NCI-H2227 treated with DMSO at 0.1 percent for 48 hours (cell line): ENCODE measurements around the gene PTCH2.
"Not testable (repeated sequence)": the region's sequence is repeated elsewhere in the genome, so short reads cannot be mapped to it uniquely, and the experiment has no call there.

Experiments used
- DNase-seq: peaks from one replicate; lab custom pipeline; 2025; lab: John Stamatoyannopoulos, UW

Gene PTCH2

DNA sequence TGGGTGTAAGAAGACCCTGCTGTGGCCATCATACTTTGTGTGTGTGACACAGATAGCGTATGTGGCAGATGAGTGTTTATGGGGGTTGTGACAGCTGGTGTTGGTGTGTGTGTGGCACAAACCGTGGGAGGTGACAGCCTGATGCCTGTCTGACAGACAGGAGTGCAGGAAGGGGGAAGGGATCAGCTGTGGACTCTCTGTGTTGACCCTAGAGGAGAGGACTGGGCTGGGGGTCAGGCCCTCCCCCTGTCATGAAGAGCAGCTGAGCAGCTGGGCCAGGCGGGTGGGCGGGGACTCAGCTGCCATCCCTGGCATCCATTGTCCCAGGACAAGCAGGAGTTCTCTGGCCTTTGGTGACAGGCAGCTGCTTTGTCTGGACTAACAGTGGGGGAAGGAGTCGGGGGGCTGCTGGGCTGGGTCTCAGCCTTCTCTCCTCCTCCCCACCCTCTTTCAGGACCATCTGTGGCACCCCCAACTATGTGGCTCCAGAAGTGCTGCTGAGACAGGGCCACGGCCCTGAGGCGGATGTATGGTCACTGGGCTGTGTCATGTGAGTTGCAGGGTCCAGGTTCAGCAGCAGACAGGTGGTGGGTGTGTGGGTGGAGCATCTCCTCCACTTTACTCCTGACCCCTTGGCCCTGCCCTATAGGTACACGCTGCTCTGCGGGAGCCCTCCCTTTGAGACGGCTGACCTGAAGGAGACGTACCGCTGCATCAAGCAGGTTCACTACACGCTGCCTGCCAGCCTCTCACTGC is 40.6 kb downstream of the PTCH2 start:
- DNase-seq: no peak

DNA sequence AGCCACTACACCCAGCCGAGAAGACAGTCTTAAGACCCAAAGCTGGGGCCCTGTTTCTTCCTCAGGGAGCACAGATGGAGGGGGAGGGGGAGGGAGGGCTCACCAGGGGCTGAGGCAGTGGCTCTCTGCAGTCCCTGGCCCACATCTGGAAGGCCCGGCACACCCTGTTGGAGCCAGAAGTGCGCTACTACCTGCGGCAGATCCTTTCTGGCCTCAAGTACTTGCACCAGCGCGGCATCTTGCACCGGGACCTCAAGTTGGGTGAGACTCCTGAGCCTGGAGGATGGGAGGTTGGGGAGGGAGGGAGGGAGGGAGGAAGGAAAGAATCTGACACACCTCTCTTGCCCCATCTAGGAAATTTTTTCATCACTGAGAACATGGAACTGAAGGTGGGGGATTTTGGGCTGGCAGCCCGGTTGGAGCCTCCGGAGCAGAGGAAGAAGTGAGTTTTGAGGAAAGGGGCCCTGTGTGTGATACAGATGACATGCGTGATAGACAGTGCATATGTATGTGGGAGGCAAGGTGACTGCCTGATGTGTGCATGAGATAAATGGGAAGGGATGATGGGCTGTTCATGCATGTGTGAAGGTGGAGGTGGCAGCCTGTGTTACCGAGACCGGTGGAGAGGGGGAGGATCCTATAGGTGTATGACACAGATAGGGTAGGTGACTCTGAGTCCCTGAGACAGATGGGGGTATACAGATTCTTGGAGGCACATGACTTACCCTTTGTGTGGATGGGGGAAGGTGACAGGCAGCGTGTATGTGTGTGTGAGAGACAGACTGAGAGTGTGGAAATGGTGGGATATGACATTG is 41.4 kb downstream of the PTCH2 start:
- DNase-seq: no peak

DNA sequence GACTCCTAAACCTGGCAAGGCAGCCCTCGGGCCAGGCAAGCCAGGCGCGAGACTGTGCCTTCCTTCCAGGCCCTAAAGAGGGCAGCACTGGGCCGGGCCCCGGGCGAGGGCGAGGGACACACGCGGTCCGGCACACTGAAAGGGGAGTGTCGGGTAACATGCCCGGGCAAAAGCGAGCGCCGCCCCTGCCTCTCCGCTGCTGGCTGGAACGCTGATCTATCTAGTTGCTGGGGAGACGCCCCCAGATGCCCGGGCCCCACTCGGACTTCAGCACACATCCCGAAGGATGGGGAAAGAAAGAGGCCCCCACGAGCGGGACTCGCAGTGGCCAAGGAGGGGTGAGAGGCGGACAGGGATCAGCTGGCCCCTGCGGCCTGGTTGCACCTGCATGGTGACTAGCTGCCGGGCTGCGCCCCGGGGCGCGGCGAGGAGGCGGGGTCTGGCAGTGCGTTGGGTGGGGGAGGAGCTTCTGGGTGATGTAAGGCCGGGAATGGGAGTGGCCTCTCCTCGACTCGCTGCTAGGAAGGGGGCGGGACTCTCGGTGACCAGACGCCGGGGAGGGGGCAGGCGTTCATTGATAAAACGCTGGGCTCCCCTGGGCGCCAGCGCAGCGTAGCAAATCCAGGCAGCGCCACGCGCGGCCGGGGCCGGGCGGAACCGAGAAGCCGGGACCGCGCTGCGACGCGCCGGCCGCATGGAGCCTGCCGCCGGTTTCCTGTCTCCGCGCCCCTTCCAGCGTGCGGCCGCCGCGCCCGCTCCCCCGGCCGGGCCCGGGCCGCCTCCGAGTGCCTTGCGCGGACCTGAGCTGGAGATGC is 43.1 kb downstream of the PTCH2 start, which contains the start of gene PLK3:
PLK3 (plus strand) TSS at position 608 of the 815 bp plus-strand sequence; CDS start at position 695, 87 bp downstream.
- peak; percentile 98 for DNase-seq

- peak; percentile 29 for DNase-seq
Measured at GRCh38 chr1:44798481-44799365, 44.3 kb downstream of the PTCH2 start.

- not testable (repeated sequence) for DNase-seq
Measured at GRCh38 chr1:44797886-44798285, 45.2 kb downstream of the PTCH2 start.

DNA sequence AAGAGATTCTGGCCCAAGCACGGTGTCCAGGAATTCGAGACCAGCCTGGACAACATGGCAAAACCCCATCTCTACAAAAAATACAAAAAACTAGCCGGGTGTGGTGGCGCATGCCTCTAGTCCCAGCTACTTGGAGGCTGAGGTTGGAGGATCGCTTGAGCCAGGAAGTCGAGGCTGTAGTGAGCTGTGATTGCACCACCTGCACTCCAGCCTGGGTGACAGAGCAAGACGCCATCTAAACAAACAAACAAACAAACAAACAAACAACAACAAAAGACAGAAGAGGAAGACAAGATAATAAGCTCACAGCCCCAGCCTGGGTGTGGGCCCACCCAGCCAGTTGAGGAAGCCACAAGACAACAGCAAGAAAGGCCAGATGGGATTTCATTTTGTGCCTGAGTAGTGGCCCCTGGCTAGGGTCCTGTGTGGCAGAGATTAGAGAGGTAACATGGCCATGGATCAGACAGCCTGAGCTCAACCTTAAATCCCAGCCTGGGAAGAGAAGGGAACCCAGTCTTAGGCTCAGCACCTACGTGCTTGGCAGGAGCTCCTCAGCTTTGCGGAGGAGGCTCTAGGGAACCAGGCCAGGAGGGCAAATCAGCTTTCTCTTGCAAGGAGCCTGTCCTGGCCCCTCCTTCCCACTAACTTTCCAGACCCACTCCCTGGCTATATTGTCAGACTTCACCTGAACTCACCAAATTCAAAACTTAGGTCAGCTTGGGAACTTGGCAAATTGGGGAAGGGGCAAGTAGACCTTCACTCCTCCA is 50.1 kb downstream of the PTCH2 start:
- no peak for DNase-seq

DNA sequence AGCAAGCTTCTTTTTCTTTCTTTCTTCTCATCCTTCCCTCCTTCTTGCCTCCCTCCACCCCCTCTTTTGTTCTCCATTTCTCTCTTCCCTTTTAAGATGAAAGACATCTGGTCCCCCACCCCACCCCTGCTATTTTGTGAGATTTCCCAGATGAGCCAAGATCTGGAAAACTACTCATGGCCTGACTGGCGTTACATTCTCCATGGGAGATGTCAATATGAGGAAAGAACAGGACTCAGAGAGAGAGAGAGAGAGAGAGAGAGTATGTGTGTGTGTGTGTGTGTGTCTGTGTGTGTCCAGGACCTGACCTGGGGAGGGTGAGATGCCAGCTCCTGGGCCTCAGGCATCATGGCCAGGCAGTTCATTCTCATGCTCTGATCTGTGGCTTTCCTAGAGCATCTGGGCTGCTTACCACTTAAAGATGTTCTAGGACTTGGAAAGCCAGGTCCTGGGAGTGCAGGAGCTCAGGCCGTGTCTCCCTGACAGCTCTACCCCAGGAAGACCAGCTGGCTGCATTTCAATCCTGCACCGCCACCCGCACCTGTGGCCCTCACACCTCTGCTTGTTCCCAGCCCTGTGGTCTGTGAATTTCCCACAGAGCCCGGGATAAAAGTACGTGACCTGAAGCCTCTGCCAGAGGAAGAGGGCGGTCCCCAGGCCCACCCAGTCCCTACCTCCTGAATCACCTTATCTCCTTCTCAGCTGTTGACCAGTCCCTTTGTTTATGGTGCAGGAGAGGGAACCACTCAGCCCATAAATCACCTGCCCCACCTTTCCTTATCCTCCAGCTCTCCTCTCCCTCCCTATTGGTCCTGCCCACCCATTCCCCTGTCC is 51.9 kb downstream of the PTCH2 start:
- no peak for DNase-seq

GRCh38 chr1:44788120-44788860 is 54.8 kb downstream of the PTCH2 start, which contains the start of gene BEST4:
Gene BEST4 (minus strand): TSS chr1:44788170. CDS start chr1:44787705, 465 bp downstream.
- no peak for DNase-seq

- DNase-seq: no peak
Measured at GRCh38 chr1:44787506-44787905, 55.5 kb downstream of the PTCH2 start.

GRCh38 chr1:44786841-44787426 is 56.1 kb downstream of the PTCH2 start:
- no peak for DNase-seq

- no peak for DNase-seq
Measured at GRCh38 chr1:44786138-44786840, 56.8 kb downstream of the PTCH2 start.

- no peak for DNase-seq
Measured at GRCh38 chr1:44785501-44786137, 57.4 kb downstream of the PTCH2 start.

- DNase-seq: no peak
Measured at GRCh38 chr1:44785029-44785380, 58.0 kb downstream of the PTCH2 start.

DNA sequence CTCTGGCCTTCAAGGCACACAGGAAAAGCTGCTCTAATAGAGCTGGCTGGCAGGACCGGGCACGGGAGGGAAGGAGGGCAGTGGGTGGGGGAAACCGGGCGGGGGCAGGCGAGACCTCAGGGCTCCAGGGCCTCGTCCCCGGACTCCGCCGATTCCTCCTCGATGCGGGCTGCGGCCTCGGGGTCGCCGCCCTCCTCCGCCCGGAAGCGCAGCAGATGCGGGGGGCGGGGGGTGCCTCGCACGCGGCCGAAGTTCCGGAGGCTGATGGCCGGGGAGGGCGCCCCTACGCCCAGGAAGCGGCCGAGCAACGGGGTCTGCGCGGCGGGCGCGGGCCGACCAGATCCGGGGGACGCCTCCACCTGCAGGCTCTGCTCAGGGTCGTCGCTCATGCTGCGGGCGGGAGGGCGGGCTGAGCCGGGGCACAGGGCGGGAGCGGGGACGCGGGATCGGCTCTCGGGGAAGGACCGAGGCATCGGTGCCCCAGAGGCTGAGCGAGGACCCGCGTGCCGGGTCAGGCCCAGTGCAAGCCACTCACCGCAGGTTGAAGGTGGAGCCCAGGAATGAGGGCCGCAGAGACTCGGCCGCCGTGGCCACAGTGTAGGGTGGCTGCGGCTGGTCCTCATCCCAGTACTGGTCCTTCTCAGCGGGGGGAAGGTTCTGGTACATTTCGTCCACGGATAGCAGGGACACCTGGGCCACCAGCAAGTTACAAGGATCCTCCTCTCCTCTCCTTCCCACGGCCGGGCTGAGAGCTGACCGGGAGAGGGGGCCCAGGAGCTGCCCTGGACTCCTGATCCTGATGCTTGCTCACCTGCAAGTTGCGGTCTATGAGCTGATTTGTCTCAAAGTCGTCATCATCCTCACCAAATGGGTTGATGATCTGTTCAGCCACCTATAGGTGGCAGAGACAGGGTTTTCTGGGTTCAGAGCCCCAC is 58.7 kb downstream of the PTCH2 start:
- DNase-seq: no peak

- DNase-seq: no peak
Measured at GRCh38 chr1:44783697-44784093, 59.4 kb downstream of the PTCH2 start.

DNA sequence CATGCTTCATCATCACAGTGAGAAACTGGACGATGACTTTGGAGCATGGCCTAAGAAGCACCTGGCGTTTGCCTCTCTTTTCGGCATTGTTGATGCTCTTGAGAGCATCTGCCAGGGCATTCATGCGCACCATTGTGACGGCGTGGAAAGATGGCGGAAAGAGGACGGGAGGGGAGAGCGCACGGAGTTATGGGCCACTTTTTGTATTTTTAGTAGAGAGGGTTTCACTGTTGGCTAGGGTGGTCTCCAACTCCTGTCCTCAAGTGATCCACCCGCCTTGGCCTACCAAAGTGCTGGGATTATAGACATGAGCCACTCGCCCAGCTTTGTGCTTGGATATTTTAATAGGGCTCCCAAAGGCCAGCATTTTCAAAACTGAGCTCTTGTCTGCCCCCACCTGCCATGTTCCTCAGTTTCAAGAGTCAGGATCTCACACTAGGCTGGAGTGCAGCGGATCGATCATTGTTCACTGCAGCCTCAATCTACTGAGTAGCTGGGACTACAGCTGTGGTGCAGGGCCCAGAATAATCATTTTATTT is 62.4 kb downstream of the PTCH2 start:
- DNase-seq: no peak
